ENCODE measurements around the gene CNOT4.

The CNOT4 gene

GRCh38 chr7:135320268-135320667, 189.6 kb downstream of the CNOT4 start:
- no peak for DNase-seq

- DNase-seq: no peak
Observed at GRCh38 chr7:135317676-135318325, 192.1 kb downstream of the CNOT4 start.

DNA sequence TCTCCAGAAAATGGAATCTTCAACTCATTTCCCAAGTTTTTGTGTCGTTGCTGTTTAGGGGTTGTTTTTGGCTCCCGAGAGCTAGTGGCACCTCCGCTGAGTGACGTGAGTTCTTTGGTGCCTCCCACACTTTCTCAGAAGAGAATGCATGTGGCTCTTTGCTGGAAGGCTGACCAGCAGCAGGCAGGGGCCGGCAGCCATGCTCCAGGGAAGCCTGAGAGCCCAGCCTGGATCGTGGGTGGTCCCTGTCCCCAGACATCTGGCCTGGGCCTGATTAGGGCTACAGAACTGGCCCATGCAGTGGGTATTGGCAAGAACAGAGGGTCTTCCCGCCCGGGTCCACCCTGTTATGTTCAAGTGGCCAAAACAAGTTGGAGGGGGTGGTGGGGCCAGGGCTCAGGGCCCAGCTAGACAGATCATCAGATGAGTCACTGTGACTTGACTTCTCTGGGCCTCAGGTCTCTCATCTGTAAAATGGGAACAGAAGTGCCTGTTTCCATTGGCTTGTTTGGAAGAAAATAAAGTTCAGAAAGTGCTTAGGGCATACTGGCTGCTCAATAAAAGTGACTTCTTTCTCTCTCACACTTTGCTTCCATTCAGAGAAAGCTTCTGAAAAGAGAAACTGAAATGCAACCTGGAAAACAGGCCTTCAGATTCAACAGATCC, 193.1 kb downstream of the CNOT4 start:
- no peak for DNase-seq

DNA sequence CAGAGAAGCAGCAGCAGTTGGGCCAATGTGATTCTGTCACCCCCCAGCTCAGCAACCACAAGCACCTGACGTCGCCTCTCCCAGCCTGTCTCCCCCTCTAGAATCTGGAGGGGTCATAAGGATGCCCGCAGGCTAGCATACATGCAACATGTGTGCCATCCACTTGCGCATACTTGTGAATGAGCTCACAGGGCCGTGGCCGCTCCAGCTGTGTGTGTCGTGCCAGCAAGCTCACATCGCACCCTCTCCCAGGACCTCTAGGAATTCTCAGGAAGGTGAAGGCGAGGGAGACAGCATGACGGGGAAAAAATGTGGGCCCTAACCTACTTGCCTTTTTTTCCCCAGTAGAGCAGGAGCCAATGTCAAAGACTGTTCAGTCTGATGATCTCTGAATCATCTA, 195.9 kb downstream of the CNOT4 start:
- DNase-seq: no peak
